Vagina (tissue), 2 donors: ENCODE measurements around the gene TTC23L. TPM values are rescaled to one million over a fixed set of nuclear protein-coding genes. Genes with fewer than 3 reads are reported as not detected.
"Not testable (repeated sequence)": the region's sequence is repeated elsewhere in the genome, so short reads cannot be mapped to it uniquely, and the experiment has no call there.

Source experiments
- DNase-seq, 2 donors: peaks; one replicate each; pipeline ENCODE4 v3.0.0-alpha.2; 2017; ENCODE audit errors: extremely low spot score in 2 of 2
- H3K27ac ChIP-seq: fragments of 200-600 bp; sonication (generic); one replicate; pipeline ENCODE4 v1.5.1; 2019
- H3K27me3 ChIP-seq: fragments of 200-600 bp; sonication (generic); one replicate; pipeline ENCODE4 v1.5.1; 2019
- H3K36me3 ChIP-seq, 2 donors: fragments of 200-600 bp; sonication (generic); one replicate each; pipeline ENCODE4 v1.5.1; 2017 to 2019
- H3K4me1 ChIP-seq: fragments of 200-600 bp; sonication (generic); one replicate; pipeline ENCODE4 v1.5.1; 2019
- H3K4me3 ChIP-seq, 2 donors: fragments of 200-600 bp; sonication (generic); 1 replicate in 1 of 2; 2 replicates in 1 of 2; pipeline ENCODE4 v1.5.1; 2016 to 2019
- H3K9me3 ChIP-seq: fragments of 200-600 bp; sonication (generic); one replicate; pipeline ENCODE4 v1.5.1; 2019
- CTCF ChIP-seq, 3 experiments: fragments of 450-650 bp in 2 of 3; fragments of 200-600 bp in 1 of 3; sonication (generic) in 1 of 3; IDR thresholded peaks; one replicate each; pipeline ENCODE4 v1.5.1; 2017 to 2019; ENCODE audit warnings: antibody characterized with exemption in 3 of 3, mild to moderate bottlenecking in 2 of 3, moderate library complexity in 2 of 3
- POLR2A ChIP-seq, 2 donors: fragments of 450-650 bp; IDR thresholded peaks; one replicate each; pipeline ENCODE4 v1.6.1; 2017; ENCODE audit warnings: antibody characterized with exemption in 2 of 2, mild to moderate bottlenecking in 2 of 2, moderate library complexity in 2 of 2
- POLR2AphosphoS5 ChIP-seq, 2 donors: sonication (generic); formaldehyde crosslinking; IDR thresholded peaks; one replicate each; pipeline ENCODE4 v1.9.0; 2017; ENCODE audit warnings: antibody characterized with exemption in 2 of 2, mild to moderate bottlenecking in 2 of 2, low read depth in 1 of 2; ENCODE audit not compliant: insufficient read depth in 1 of 2
- intact Hi-C: fragments of 100-400 bp; cut with DNase I; formaldehyde crosslinking; loops from one replicate; pipeline ENCODE4 v1.15.1; 2023
- total RNA-seq: library from RNA; depleted of rRNA; stranded (reverse); fragments of >200 nt; gene quantifications from one replicate; pipeline ENCODE4 v1.2.3, GENCODE V29; 2016

TTC23L gene
- total RNA-seq, 1 donor from 2014 or later = 0.25 TPM

GRCh38 chr5:34826347-34826746, 12.6 kb upstream of the TTC23L start:
- Histone ChIP-seq H3K4me1 (no peaks in the 10 kb centered on the region), H3K27me3 (no peaks in the 10 kb centered on the region), H3K4me3 (no peak overlapping the region), H3K27ac (no peak overlapping the region), H3K9me3 (no peaks in the 10 kb centered on the region), H3K36me3 (peaks cover 0 to 44% of the 10 kb centered on the region in 2 donors)
- intact Hi-C loops = no loop called here
- DNase-seq = no peak
- TF ChIP-seq CTCF (IDR thresholded peaks at IDR 0.05) = no peak
- no peak for TF ChIP-seq POLR2A (IDR thresholded peaks at IDR 0.05)
- TF ChIP-seq POLR2AphosphoS5 (IDR thresholded peaks at IDR 0.05; ENCODE audit: insufficient read depth in 1 of 2, low read depth in 1 of 2) = no peak

GRCh38 chr5:34827588-34828506, 11.1 kb upstream of the TTC23L start:
- no peak overlapping the region for H3K4me3 ChIP-seq
- H3K36me3 ChIP-seq = peaks cover 0 to 43% of the 10 kb centered on the region in 2 donors
- H3K9me3 ChIP-seq = no peaks in the 10 kb centered on the region
- TF ChIP-seq POLR2A (IDR thresholded peaks at IDR 0.05) (no peak), POLR2AphosphoS5 (IDR thresholded peaks at IDR 0.05; ENCODE audit: insufficient read depth in 1 of 2, low read depth in 1 of 2) (no peak), CTCF (IDR thresholded peaks at IDR 0.05) (no peak)
- no peaks in the 10 kb centered on the region for H3K27me3 ChIP-seq
- H3K27ac ChIP-seq = no peak overlapping the region
- intact Hi-C loops = no loop called here
- no peaks in the 10 kb centered on the region for H3K4me1 ChIP-seq
- DNase-seq = no peak

GRCh38 chr5:34830827-34831226, 8.1 kb upstream of the TTC23L start:
- H3K4me3 ChIP-seq, intact Hi-C loops, H3K4me1 ChIP-seq, DNase-seq, H3K9me3 ChIP-seq, H3K27me3 ChIP-seq, H3K27ac ChIP-seq: not testable (repeated sequence)
- H3K36me3 ChIP-seq = peaks cover 0 to 25% of the 10 kb centered on the region in 2 donors

- Histone ChIP-seq H3K4me1 (peaks cover 8% of the 10 kb centered on the region), H3K27me3 (no peaks in the 10 kb centered on the region), H3K36me3 (peaks cover 0 to 25% of the 10 kb centered on the region in 2 donors), H3K9me3 (no peaks in the 10 kb centered on the region), H3K4me3 (no peak overlapping the region), H3K27ac (no peak overlapping the region)
- no peak for DNase-seq
- no peak for TF ChIP-seq CTCF (IDR thresholded peaks at IDR 0.05)
- TF ChIP-seq POLR2AphosphoS5 (IDR thresholded peaks at IDR 0.05; ENCODE audit: insufficient read depth in 1 of 2, low read depth in 1 of 2) = no peak
- TF ChIP-seq POLR2A (IDR thresholded peaks at IDR 0.05) = no peak
- intact Hi-C loops = no loop called here
These were observed 7.7 kb upstream of the TTC23L start for GRCh38 chr5:34831303-34831702.

GRCh38 chr5:34832568-34832967, 6.4 kb upstream of the TTC23L start:
- TF ChIP-seq CTCF (IDR thresholded peaks at IDR 0.05) (no peak), POLR2AphosphoS5 (IDR thresholded peaks at IDR 0.05; ENCODE audit: insufficient read depth in 1 of 2, low read depth in 1 of 2) (no peak), POLR2A (IDR thresholded peaks at IDR 0.05) (no peak)
- intact Hi-C loops = no loop called here
- Histone ChIP-seq H3K4me1 (peaks cover 8% of the 10 kb centered on the region), H3K27ac (no peak overlapping the region), H3K4me3 (no peak overlapping the region), H3K27me3 (no peaks in the 10 kb centered on the region), H3K36me3 (peaks cover 0 to 15% of the 10 kb centered on the region in 2 donors), H3K9me3 (no peaks in the 10 kb centered on the region)
- DNase-seq = no peak
